Fibroblast of lung (primary cell): ENCODE results near the gene SEZ6L. TPM values are rescaled to one million over a fixed set of nuclear protein-coding genes. Genes with fewer than 3 reads are reported as not detected.

ENCODE experiments used
- DNase-seq, 2 donors: peaks; one replicate each; pipeline versions ENCODE4 v3.0.0 to v3.0.0-alpha.2; 2010; ENCODE audit warnings: low read depth in 2 of 2
- H2AFZ ChIP-seq: 2 replicates; pipeline ENCODE4 v1.5.1; 2012; ENCODE audit warnings: low read length, control low read depth, inconsistent platforms
- H3K27ac ChIP-seq: 2 replicates; pipeline ENCODE4 v1.5.1; 2011; ENCODE audit warnings: low read length, control low read depth; ENCODE audit not compliant: insufficient read depth
- H3K27me3 ChIP-seq: 2 replicates; pipeline ENCODE4 v1.5.1; 2011; ENCODE audit warnings: mild to moderate bottlenecking, low read length; ENCODE audit not compliant: control insufficient read depth, insufficient read depth
- H3K36me3 ChIP-seq: 2 replicates; pipeline ENCODE4 v1.5.1; 2011; ENCODE audit warnings: low read length; ENCODE audit not compliant: control insufficient read depth, insufficient read depth
- H3K4me1 ChIP-seq: 2 replicates; pipeline ENCODE4 v1.5.1; 2011; ENCODE audit warnings: low read length; ENCODE audit not compliant: control insufficient read depth, insufficient read depth; ENCODE audit errors: extremely low read depth
- H3K4me2 ChIP-seq: 2 replicates; pipeline ENCODE4 v1.5.1; 2011; ENCODE audit warnings: low read length, control low read depth; ENCODE audit not compliant: insufficient read depth; ENCODE audit errors: extremely low read depth
- H3K4me3 ChIP-seq, 4 experiments: fragments of 200-600 bp in 1 of 4; sonication (generic) in 1 of 4; replicated peaks in 1 of 4; 2 replicates each; pipeline ENCODE4 v1.5.1; 2011 to 2016; ENCODE audit warnings: low read length in 4 of 4, low read depth in 3 of 4, mild to moderate bottlenecking in 3 of 4, control low read depth in 2 of 4, inconsistent platforms in 1 of 4, mixed read lengths in 1 of 4; ENCODE audit not compliant: insufficient read depth in 1 of 4; ENCODE audit errors: control extremely low read depth in 1 of 4
- H3K79me2 ChIP-seq: 2 replicates; pipeline ENCODE4 v1.5.1; 2012; ENCODE audit warnings: mild to moderate bottlenecking, low read length, inconsistent platforms; ENCODE audit not compliant: control insufficient read depth, insufficient read depth
- H3K9ac ChIP-seq: 2 replicates; pipeline ENCODE4 v1.5.1; 2011; ENCODE audit warnings: mild to moderate bottlenecking, low read length, control low read depth; ENCODE audit not compliant: insufficient read depth
- H3K9me3 ChIP-seq: 2 replicates; pipeline ENCODE4 v1.5.1; 2012; ENCODE audit warnings: low read depth, low read length; ENCODE audit not compliant: control insufficient read depth, insufficient read depth
- H4K20me1 ChIP-seq: 2 replicates; pipeline ENCODE4 v1.5.1; 2011; ENCODE audit warnings: low read length; ENCODE audit not compliant: control insufficient read depth, insufficient read depth; ENCODE audit errors: extremely low read depth
- EZH2 ChIP-seq: IDR thresholded peaks from 2 replicates; pipeline ENCODE4 v1.5.1; 2012; ENCODE audit warnings: low read length, control low read depth, mild to moderate bottlenecking; ENCODE audit errors: missing control alignments
- polyA plus RNA-seq, 2 donors: library from polyadenylated mRNA; depleted of rRNA in 1 of 2; stranded (reverse) in 1 of 2; unstranded in 1 of 2; fragments of >200 nt; gene quantifications; 2 replicates each; pipeline ENCODE4 v1.2.1, GENCODE V29; 2011 to 2012; ENCODE audit warnings: missing spikeins in 1 of 2
- total RNA-seq: library from RNA; depleted of rRNA; stranded (reverse); fragments of >200 nt; gene quantifications from 2 replicates; pipeline ENCODE4 v1.2.1, GENCODE V29; 2014
- TF ChIP-seq, protein P1 (sequence below), 2 donors: IDR thresholded peaks in 1 of 2; conservative IDR thresholded peaks in 1 of 2; 1 replicate in 1 of 2; 2 replicates in 1 of 2; pipeline ENCODE4 v1.5.1; 2011 to 2012; ENCODE audit warnings: low read length in 2 of 2, control low read depth in 1 of 2, inconsistent platforms in 1 of 2, low read depth in 1 of 2, mild to moderate bottlenecking in 1 of 2

SEZ6L gene
- total and polyA plus RNA-seq, 2 donors (not counting 1 experiment from before 2014, with no cell fraction given) = not detected

DNA sequence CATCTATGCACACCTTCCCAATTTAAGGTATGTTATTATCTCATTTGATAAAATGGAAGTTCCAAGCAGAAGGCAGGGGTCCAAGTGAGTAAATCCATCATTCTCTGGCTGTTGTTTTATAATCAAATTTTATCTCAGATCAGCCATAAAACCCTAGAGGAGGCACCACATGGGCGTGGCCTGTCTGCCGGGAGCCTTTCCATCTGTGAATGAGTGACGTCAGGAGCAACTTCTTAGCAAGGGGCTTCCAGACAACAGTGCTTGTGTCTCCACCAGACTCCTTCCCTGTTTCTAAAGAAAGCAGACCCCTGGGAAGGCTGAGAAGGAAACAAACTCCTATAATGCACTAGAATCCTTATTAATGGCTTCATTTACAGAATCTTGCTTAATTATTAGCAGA, 13.5 kb downstream of the SEZ6L start:
- H3K4me1 ChIP-seq = no peaks in the 10 kb centered on the region
- no peak for DNase-seq
- no peak overlapping the region for H2AFZ ChIP-seq
- TF ChIP-seq EZH2 = no peak
- TF ChIP-seq, protein P1, sequence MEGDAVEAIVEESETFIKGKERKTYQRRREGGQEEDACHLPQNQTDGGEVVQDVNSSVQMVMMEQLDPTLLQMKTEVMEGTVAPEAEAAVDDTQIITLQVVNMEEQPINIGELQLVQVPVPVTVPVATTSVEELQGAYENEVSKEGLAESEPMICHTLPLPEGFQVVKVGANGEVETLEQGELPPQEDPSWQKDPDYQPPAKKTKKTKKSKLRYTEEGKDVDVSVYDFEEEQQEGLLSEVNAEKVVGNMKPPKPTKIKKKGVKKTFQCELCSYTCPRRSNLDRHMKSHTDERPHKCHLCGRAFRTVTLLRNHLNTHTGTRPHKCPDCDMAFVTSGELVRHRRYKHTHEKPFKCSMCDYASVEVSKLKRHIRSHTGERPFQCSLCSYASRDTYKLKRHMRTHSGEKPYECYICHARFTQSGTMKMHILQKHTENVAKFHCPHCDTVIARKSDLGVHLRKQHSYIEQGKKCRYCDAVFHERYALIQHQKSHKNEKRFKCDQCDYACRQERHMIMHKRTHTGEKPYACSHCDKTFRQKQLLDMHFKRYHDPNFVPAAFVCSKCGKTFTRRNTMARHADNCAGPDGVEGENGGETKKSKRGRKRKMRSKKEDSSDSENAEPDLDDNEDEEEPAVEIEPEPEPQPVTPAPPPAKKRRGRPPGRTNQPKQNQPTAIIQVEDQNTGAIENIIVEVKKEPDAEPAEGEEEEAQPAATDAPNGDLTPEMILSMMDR (conservative IDR thresholded peaks at IDR 0.05 in 1 of 2, IDR thresholded peaks at IDR 0.05 in 1 of 2; ENCODE audit: low read depth in 1 of 2, low read length in 2 of 2) = no peak
- H3K79me2 ChIP-seq = no peaks in the 10 kb centered on the region
- no peaks in the 10 kb centered on the region for H3K36me3 ChIP-seq
- no peaks in the 10 kb centered on the region for H3K9me3 ChIP-seq
- H3K4me3 ChIP-seq = no peak overlapping the region
- H4K20me1 ChIP-seq = no peaks in the 10 kb centered on the region
- H3K4me2 ChIP-seq = no peak overlapping the region
- H3K27ac ChIP-seq = no peak overlapping the region
- no peaks in the 10 kb centered on the region for H3K27me3 ChIP-seq
- H3K9ac ChIP-seq = no peak overlapping the region

DNA sequence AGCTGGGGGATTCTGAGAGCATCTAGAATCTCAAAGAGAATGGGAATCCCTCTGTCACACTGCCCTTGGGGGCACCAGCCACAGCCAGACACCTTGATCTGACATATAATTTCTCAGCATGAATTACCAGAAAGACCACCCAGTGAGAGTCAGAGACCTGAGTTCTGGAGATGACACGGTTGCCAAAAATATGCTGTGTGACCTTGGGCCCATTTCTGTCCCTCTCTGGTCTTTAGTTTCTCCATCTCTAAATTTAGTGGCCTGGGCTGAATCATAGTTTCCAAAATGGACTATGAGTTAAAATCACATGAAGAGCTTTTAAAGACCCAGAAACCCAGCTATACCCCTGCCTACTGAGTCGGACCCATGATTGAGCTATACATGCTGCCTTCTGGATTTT, 15.9 kb downstream of the SEZ6L start:
- H4K20me1 ChIP-seq = no peaks in the 10 kb centered on the region
- no peaks in the 10 kb centered on the region for H3K9me3 ChIP-seq
- DNase-seq = no peak
- no peak overlapping the region for H3K27ac ChIP-seq
- H3K36me3 ChIP-seq = no peaks in the 10 kb centered on the region
- H3K4me2 ChIP-seq = no peak overlapping the region
- H3K4me1 ChIP-seq = no peaks in the 10 kb centered on the region
- H2AFZ ChIP-seq = no peak overlapping the region
- H3K9ac ChIP-seq = no peak overlapping the region
- TF ChIP-seq EZH2 = no peak
- TF ChIP-seq, protein P1 (conservative IDR thresholded peaks at IDR 0.05 in 1 of 2, IDR thresholded peaks at IDR 0.05 in 1 of 2; ENCODE audit: low read depth in 1 of 2, low read length in 2 of 2) = no peak
- H3K27me3 ChIP-seq = no peaks in the 10 kb centered on the region
- no peaks in the 10 kb centered on the region for H3K79me2 ChIP-seq
- no peak overlapping the region for H3K4me3 ChIP-seq

DNA sequence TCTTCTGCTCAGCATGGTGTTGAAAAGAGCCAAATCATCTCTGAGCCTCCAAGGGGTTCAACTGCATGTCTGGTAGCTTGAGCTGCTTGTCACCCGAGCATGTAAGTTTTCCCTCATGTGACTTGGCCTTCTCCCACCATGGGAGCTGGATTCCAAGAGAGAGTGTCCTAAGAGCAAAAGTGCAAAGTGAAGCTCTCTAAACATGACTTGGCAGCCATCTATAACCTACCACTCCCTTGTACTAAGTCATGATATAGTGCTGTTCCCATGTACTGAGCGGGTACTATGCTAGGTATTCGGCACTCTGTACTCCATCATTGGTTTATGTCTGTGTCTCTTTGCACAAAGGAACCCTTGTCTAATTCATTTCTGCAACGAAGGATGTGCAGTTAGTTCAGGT, 19.1 kb downstream of the SEZ6L start:
- no peaks in the 10 kb centered on the region for H3K36me3 ChIP-seq

More for the DNA sequence above, 19.1 kb downstream of the SEZ6L start:
- no peak overlapping the region for H3K4me2 ChIP-seq
- no peak overlapping the region for H3K4me3 ChIP-seq
- H3K4me1 ChIP-seq = no peaks in the 10 kb centered on the region
- H2AFZ ChIP-seq = no peak overlapping the region
- no peaks in the 10 kb centered on the region for H3K27me3 ChIP-seq
- H3K9me3 ChIP-seq = no peaks in the 10 kb centered on the region
- H3K27ac ChIP-seq = no peak overlapping the region
- H3K9ac ChIP-seq = no peak overlapping the region
- no peaks in the 10 kb centered on the region for H4K20me1 ChIP-seq
- no peak for DNase-seq
- no peak for TF ChIP-seq EZH2
- TF ChIP-seq, protein P1 (conservative IDR thresholded peaks at IDR 0.05 in 1 of 2, IDR thresholded peaks at IDR 0.05 in 1 of 2; ENCODE audit: low read depth in 1 of 2, low read length in 2 of 2) = no peak
- no peaks in the 10 kb centered on the region for H3K79me2 ChIP-seq
